IPS-20b (cell line): ENCODE data around the gene XCR1.

Source experiments
- H3K27ac ChIP-seq: one replicate; pipeline ENCODE4 v1.5.1; 2013; ENCODE audit warnings: low read length
- H3K27me3 ChIP-seq: 2 replicates; pipeline ENCODE4 v1.6.1; 2013; ENCODE audit warnings: mild to moderate bottlenecking, low read length, inconsistent platforms; ENCODE audit not compliant: insufficient read depth
- H3K36me3 ChIP-seq: 2 replicates; pipeline ENCODE4 v1.6.1; 2013; ENCODE audit warnings: low read depth, mild to moderate bottlenecking, inconsistent platforms, low read length, moderate library complexity; ENCODE audit not compliant: insufficient read depth
- H3K4me1 ChIP-seq: 2 replicates; pipeline ENCODE4 v1.6.1; 2013; ENCODE audit warnings: mild to moderate bottlenecking, control low read depth, inconsistent platforms, low read length, moderate library complexity; ENCODE audit not compliant: insufficient read depth
- H3K4me3 ChIP-seq: 2 replicates; pipeline ENCODE4 v1.5.1; 2013; ENCODE audit warnings: mild to moderate bottlenecking, low read length, inconsistent platforms
- H3K9ac ChIP-seq: 2 replicates; pipeline ENCODE4 v1.6.1; 2013; ENCODE audit warnings: low read depth, mild to moderate bottlenecking, inconsistent platforms, low read length, moderate library complexity
- H3K9me3 ChIP-seq: 2 replicates; pipeline ENCODE4 v1.6.1; 2013; ENCODE audit warnings: mild to moderate bottlenecking, low read depth, low read length, inconsistent platforms; ENCODE audit not compliant: insufficient read depth

The XCR1 gene, protein sequence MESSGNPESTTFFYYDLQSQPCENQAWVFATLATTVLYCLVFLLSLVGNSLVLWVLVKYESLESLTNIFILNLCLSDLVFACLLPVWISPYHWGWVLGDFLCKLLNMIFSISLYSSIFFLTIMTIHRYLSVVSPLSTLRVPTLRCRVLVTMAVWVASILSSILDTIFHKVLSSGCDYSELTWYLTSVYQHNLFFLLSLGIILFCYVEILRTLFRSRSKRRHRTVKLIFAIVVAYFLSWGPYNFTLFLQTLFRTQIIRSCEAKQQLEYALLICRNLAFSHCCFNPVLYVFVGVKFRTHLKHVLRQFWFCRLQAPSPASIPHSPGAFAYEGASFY

DNA sequence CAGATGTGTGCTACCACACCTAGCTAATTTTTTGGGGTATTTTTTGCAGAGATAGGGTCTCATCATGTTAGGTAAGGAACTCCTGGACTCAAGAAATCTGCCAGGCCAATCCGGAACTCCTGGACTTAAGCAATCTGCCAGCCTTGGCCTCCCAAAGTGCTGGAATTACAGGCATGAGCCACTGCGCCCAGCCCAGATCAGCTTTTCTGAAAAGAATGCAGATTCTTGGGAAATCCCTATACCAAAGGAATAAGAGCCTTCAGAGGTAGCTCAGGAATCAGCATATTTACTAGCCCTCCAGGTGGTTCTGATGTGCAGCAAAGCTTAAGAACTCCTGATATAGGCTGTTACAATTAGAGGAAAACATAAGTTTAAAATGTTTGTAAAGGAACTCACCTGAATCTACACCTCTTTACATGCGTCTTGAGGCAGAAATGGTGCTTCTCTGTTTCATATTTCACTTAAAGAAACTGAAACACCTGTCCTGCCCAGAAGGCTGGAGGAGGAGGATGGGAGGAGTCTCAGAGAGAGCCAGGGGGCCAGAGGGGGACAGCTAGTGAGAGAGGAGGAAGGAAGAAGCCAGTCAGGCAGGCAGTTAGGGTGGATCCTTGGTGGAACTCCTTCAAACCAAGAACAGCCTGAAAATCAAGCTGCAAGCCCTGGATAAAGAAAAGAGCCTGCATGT, at the start of gene XCR1:
Gene XCR1, minus strand, starts transcription at position 463 of the 685 bp plus-strand sequence. CDS start 5,536 bp downstream, outside the sequence.
- Histone ChIP-seq H3K9ac (no peak within 1 kb of the TSS), H3K27me3 (no peaks in the 10 kb centered on the region), H3K9me3 (peaks cover 9% of the 10 kb centered on the region; the same call in 1 of the 2 replicates), H3K27ac (no peak within 1 kb of the TSS), H3K4me1 (no peaks in the 10 kb centered on the region), H3K36me3 (no peaks in the 10 kb centered on the region), H3K4me3 (no peak within 1 kb of the TSS)

DNA sequence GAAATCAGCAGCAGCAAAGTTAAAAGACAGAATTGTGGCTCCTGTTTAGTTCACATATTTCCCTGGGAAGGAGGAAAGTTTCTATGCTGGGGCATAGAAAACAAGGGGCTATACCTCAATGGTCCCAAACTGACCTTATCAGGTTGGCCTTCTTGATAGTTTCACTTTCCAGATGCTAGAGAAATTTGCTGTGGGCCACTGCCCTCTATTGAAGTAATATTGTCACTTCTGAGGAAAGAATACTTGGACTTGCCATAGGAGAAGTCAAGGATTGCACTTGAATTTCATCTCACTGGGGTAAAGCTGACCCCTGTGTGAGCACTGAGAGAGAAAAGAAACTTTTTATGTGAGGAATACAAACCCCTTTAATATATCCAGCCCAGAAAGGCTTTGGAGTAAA, 49.3 kb upstream of the XCR1 start:
- H3K27ac ChIP-seq, result no peak overlapping the region

DNA sequence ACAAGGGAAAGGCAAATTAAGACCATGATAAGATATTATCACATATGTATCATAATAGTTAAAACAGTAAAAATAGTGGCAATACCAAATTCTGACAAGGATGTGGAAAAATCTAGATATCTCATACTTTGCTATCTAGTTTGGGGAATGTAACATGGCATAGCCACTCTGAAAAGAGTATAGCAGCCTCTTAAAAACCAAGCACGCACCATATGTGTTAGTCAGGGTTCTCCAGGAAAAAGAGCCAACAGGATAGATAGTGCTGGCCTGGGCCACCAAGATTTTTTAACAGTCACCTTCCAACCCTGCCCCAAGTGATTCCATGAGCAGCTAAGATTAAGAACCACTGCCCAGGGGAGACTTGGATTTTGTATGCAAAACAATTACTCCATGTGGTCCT, 48.5 kb upstream of the XCR1 start:
- H3K36me3 ChIP-seq, result no peaks in the 10 kb centered on the region
- no peaks in the 10 kb centered on the region for H3K4me1 ChIP-seq
- H3K4me3 ChIP-seq, result no peak overlapping the region
- H3K27me3 ChIP-seq, result no peaks in the 10 kb centered on the region
- H3K27ac ChIP-seq, result no peak overlapping the region
- no peak overlapping the region for H3K9ac ChIP-seq
- peaks cover 8% of the 10 kb centered on the region; the same call in 1 of the 2 replicates for H3K9me3 ChIP-seq

More for the DNA sequence above, 49.3 kb upstream of the XCR1 start:
- Histone ChIP-seq H3K36me3 (no peaks in the 10 kb centered on the region), H3K9me3 (peaks cover 8% of the 10 kb centered on the region; the same call in 1 of the 2 replicates), H3K27me3 (no peaks in the 10 kb centered on the region), H3K4me3 (no peak overlapping the region), H3K9ac (no peak overlapping the region), H3K4me1 (no peaks in the 10 kb centered on the region)

DNA sequence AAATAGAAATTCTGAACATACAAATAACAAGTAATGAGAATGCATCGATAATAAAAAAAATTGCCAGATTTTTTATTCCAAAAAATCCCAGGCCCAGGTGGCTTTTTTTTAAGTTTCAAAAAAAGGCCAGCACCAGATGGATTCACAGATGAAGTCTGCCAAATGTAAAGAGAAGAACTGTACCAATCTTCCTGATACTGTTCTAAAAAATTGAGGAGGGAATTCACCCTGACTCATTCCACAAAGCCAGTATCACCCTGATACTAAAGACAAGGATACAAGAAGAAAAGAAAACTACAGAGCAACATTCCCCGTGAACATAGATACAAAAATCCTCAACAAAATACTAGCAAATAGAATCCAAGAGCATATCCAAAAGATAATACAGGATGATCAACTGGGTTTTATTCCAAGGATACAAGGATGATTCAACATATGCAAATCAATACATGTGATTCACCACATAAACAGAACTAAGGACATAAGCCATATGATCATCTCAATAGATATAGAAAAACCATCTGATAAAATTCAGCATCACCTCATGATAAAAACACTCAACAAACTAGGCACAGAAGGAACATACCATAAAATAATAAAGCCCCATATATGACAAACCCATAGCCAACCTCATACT, 44.1 kb upstream of the XCR1 start:
- H3K4me3 ChIP-seq, result no peak overlapping the region
- no peak overlapping the region for H3K9ac ChIP-seq
- peaks cover 4% of the 10 kb centered on the region; the same call in 1 of the 2 replicates for H3K4me1 ChIP-seq
- H3K9me3 ChIP-seq, result no peaks in the 10 kb centered on the region
- H3K36me3 ChIP-seq, result no peaks in the 10 kb centered on the region
- no peaks in the 10 kb centered on the region for H3K27me3 ChIP-seq
- H3K27ac ChIP-seq, result no peak overlapping the region

DNA sequence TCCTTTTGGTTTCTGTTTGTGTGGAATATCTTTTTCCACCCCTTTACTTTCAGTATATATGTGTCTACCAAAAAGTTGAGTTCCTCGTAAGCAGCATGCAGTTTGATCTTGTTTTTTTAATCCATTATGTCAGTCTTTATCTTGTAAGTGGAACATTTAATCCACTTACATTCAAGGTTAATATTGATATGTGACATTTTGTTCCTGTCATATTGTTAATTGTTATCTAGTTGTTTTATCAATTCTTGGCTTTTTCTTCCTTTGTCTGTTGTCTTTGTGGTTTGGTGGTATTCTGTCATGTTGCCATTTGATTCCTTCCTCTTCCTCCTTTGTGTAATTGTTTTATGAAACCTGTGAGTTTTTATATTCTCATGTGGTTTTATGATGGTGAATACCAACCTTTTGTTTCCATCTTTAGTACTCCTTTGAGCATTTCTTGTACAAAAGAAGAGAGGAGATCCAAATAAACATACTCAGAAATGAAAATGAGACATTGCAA, 43.4 kb upstream of the XCR1 start:
- peaks cover 4% of the 10 kb centered on the region; the same call in 1 of the 2 replicates for H3K4me1 ChIP-seq
- H3K27me3 ChIP-seq, result no peaks in the 10 kb centered on the region
- H3K36me3 ChIP-seq, result no peaks in the 10 kb centered on the region
- no peak overlapping the region for H3K4me3 ChIP-seq
- H3K9me3 ChIP-seq, result no peaks in the 10 kb centered on the region
- H3K27ac ChIP-seq, result no peak overlapping the region
- no peak overlapping the region for H3K9ac ChIP-seq

DNA sequence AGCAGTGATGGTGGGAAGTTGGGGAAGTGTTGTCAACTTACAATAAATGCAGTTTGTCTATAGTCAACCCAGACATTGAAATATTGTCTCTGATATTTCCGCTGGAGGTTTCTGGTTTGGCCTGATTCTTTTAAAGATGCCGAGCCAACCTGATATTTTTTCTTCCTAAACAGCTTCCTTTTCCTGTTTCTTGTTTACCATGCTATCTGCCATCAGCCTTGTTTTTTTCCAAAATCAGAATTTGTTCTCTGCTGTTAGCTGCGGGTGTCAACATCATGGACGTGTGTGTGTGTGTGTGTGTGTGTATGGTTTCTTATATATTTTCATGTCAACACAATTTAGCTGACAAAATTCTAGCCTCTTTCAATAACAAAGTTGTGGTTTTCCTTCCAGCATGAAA, 41.2 kb upstream of the XCR1 start:
- Histone ChIP-seq H3K4me1 (peaks cover 4% of the 10 kb centered on the region; the same call in 1 of the 2 replicates), H3K27me3 (no peaks in the 10 kb centered on the region), H3K9me3 (no peaks in the 10 kb centered on the region), H3K4me3 (no peak overlapping the region), H3K9ac (no peak overlapping the region), H3K27ac (no peak overlapping the region), H3K36me3 (no peaks in the 10 kb centered on the region)

DNA sequence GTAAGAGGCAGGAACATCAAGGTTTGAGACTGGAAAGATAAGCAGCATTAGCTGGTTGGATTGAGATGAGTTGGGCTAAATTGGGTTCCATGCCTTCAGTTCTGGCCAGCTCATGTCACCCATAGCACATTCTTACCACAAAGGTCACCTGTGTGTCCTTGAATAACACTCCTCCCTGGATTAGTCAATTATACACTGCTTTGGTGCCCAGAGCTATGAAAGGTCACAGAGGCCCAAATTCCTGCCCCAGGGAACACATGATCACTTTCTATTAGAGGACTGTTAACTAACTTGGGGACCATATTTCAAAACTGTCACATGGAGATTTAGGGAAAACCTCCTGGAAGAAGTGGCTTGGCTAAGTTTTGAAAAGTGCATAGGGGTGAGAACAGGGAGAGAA, 40.1 kb upstream of the XCR1 start:
- peaks cover 4% of the 10 kb centered on the region; the same call in 1 of the 2 replicates for H3K4me1 ChIP-seq
- H3K9ac ChIP-seq, result no peak overlapping the region
- no peaks in the 10 kb centered on the region for H3K9me3 ChIP-seq
- H3K27ac ChIP-seq, result no peak overlapping the region
- no peak overlapping the region for H3K4me3 ChIP-seq
- H3K36me3 ChIP-seq, result no peaks in the 10 kb centered on the region
- H3K27me3 ChIP-seq, result no peaks in the 10 kb centered on the region

DNA sequence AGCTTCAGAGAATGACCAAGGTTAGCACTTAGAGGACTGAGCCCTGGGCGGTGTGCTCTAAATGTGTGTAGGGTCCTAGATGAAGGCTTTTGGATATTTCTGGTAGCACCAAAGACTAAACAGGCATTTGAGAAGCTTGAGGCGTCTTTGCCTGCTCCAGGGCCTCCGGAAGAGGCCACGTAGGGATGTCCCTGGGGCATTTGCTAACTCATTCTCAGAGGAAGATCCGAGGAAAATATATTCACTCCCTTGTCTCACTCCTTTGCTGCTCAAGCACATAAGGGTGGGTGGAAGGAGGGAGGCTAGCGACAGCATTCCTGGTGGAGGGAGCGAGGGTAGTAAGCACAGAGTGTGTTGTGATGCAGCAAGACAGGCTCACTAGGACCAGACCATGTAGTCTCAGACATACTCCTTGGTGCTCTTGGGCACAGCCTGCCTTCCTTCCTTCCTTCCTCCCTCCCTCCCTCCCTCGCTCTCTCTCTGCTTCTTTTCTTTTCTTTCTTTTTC, 38.5 kb upstream of the XCR1 start:
- no peaks in the 10 kb centered on the region for H3K9me3 ChIP-seq
- H3K4me3 ChIP-seq, result no peak overlapping the region
- no peak overlapping the region for H3K9ac ChIP-seq
- H3K27me3 ChIP-seq, result no peaks in the 10 kb centered on the region
- H3K27ac ChIP-seq, result no peak overlapping the region
- H3K36me3 ChIP-seq, result no peaks in the 10 kb centered on the region
- peaks cover 4% of the 10 kb centered on the region; the same call in 1 of the 2 replicates for H3K4me1 ChIP-seq

DNA sequence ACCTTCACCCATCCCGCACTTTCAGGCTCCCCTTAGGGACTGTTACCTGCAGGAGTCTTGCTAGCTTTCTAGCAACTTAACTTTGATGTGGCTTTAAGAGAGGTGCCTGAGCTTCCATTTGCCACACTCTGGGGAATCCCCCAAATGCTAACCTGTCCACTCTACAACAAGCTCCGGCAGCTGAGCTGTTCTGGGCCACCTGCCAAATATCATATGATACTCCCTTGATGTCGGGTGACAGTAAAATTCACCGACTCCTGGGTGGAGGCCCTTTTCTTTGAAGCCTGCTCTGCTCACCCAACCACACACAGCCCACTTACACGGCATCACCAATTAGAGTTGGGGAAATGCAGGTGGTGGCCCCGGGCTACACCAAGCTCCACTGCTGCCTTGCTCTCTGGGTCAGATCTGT, 38.0 kb upstream of the XCR1 start:
- H3K27me3 ChIP-seq, result no peaks in the 10 kb centered on the region
- no peaks in the 10 kb centered on the region for H3K9me3 ChIP-seq
- peaks cover 4% of the 10 kb centered on the region; the same call in 1 of the 2 replicates for H3K4me1 ChIP-seq
- no peaks in the 10 kb centered on the region for H3K36me3 ChIP-seq
- H3K4me3 ChIP-seq, result no peak overlapping the region
- no peak overlapping the region for H3K9ac ChIP-seq
- no peak overlapping the region for H3K27ac ChIP-seq

DNA sequence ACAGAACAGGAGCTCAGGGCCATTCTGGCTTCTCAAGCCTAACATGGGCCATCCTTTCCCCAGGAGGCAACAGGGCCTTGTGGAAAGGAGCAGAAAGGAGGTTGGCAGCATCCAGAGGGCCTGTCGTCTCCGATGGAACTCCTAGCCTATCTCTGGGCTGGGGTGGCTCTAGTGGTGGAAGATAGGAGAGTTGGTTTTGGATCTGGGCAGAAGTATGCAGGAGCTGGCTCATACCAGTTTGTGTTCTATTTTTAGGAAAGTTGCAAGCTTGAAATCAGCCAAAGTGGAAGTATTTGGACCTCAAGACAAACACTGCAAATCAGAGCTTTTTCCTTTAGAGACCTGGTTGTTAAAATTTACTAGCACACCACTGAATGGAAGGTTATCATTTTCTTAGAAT, 35.4 kb upstream of the XCR1 start:
- H3K36me3 ChIP-seq, result no peaks in the 10 kb centered on the region
- H3K4me3 ChIP-seq, result no peak overlapping the region
- no peaks in the 10 kb centered on the region for H3K27me3 ChIP-seq
- H3K9ac ChIP-seq, result no peak overlapping the region
- no peaks in the 10 kb centered on the region for H3K9me3 ChIP-seq
- no peak overlapping the region for H3K27ac ChIP-seq
- no peaks in the 10 kb centered on the region for H3K4me1 ChIP-seq

DNA sequence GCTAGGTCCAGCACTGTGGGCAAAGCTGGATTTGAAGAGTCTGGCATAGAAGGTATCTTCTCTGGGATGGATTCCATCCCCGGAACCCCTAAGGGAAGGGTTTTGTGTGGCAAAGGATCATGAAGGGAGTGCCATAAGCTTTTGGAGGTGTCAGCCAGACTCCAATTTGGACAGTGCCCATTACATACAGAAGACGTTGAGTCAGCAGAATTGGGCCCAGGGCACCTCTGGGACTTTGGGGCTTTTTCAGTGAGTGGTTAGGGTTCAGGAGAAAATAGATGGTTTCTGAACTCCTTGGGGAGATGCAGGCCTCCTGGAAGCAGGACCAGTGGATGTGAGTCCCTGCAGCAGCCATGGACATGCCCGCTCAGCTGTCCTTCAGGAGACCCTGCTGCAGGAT, 34.6 kb upstream of the XCR1 start:
- H3K27ac ChIP-seq, result no peak overlapping the region
- H3K9ac ChIP-seq, result no peak overlapping the region
- no peak overlapping the region for H3K4me3 ChIP-seq
- H3K27me3 ChIP-seq, result no peaks in the 10 kb centered on the region
- no peaks in the 10 kb centered on the region for H3K36me3 ChIP-seq
- H3K9me3 ChIP-seq, result no peaks in the 10 kb centered on the region
- H3K4me1 ChIP-seq, result no peaks in the 10 kb centered on the region
